Activated CD4-positive, alpha-beta T cell treated with anti-CD3 and anti-CD28 coated beads, Interleukin-2, amount 50 U/mL, for 24 hours (primary cell): Measurements from ENCODE around the gene UGT2B17.
A peak's percentile ranks its signal among the peaks of the same experiment; 100 is the strongest.
"Not testable (repeated sequence)": the region's sequence is repeated elsewhere in the genome, so short reads cannot be mapped to it uniquely, and the experiment has no call there.

Experiments used
- DNase-seq, 2 donors: peaks; one replicate each; pipeline ENCODE4 v3.0.0-alpha.2; 2020; ENCODE audit warnings: low read depth in 1 of 2, low spot score in 1 of 2

The UGT2B17 gene

GRCh38 chr4:68569466-68570121, 6.5 kb downstream of the UGT2B17 start:
- DNase-seq, result no peak

- not testable (repeated sequence) for DNase-seq
Observed at GRCh38 chr4:68569036-68569435, 7.1 kb downstream of the UGT2B17 start.

- not testable (repeated sequence) for DNase-seq
Observed at GRCh38 chr4:68568535-68568934, 7.6 kb downstream of the UGT2B17 start.

GRCh38 chr4:68566364-68566763, 9.8 kb downstream of the UGT2B17 start:
- not testable (repeated sequence) for DNase-seq

- DNase-seq, result not testable (repeated sequence)
Observed at GRCh38 chr4:68565082-68565481, 11.0 kb downstream of the UGT2B17 start.

- DNase-seq, result not testable (repeated sequence)
Observed at GRCh38 chr4:68560364-68561070, 15.6 kb downstream of the UGT2B17 start.

- not testable (repeated sequence) for DNase-seq
Observed at GRCh38 chr4:68553830-68554229, 22.3 kb downstream of the UGT2B17 start.

GRCh38 chr4:68552818-68553811, 23.0 kb downstream of the UGT2B17 start:
- not testable (repeated sequence) for DNase-seq

- not testable (repeated sequence) for DNase-seq
Observed at GRCh38 chr4:68542742-68543141, 33.4 kb downstream of the UGT2B17 start.

- no peak for DNase-seq
Observed at GRCh38 chr4:68536375-68536774, 39.7 kb downstream of the UGT2B17 start.

- no peak for DNase-seq
Observed at GRCh38 chr4:68535974-68536373, 40.1 kb downstream of the UGT2B17 start.

- not testable (repeated sequence) for DNase-seq
Observed at GRCh38 chr4:68522232-68522631, 53.9 kb downstream of the UGT2B17 start.

- no peak for DNase-seq
Observed at GRCh38 chr4:68520985-68521384, 55.1 kb downstream of the UGT2B17 start.

- no peak for DNase-seq
Observed at GRCh38 chr4:68518889-68519288, 57.2 kb downstream of the UGT2B17 start.

GRCh38 chr4:68505452-68505851, 70.7 kb downstream of the UGT2B17 start:
- not testable (repeated sequence) for DNase-seq

GRCh38 chr4:68504836-68505235, 71.3 kb downstream of the UGT2B17 start:
- DNase-seq, result not testable (repeated sequence)

GRCh38 chr4:68503462-68503861, 72.7 kb downstream of the UGT2B17 start:
- DNase-seq, result not testable (repeated sequence)

- DNase-seq, result no peak
Observed at GRCh38 chr4:68499021-68499420, 77.1 kb downstream of the UGT2B17 start.

GRCh38 chr4:68498413-68499007, 77.6 kb downstream of the UGT2B17 start:
- peak in 1 of 2 donors; percentile 51 for DNase-seq

GRCh38 chr4:68494688-68495087, 81.4 kb downstream of the UGT2B17 start:
- no peak for DNase-seq
